H1 (cell line): ENCODE results near the gene OTUD4. TPM values are rescaled to one million over a fixed set of nuclear protein-coding genes. Genes with fewer than 3 reads are reported as not detected.

Experiments used
- polyA plus RNA-seq, 7 experiments: library from polyadenylated mRNA; depleted of rRNA in 3 of 7; stranded (reverse) in 5 of 7; unstranded in 2 of 7; fragments of >200 nt in 5 of 7; fragments of 200-250 nt in 2 of 7; gene quantifications; 1 replicate in 5 of 7; 2 replicates in 1 of 7; 4 replicates in 1 of 7; pipeline versions ENCODE4 v1.2.1 to v1.2.3, GENCODE V29; 2011 to 2013; ENCODE audit warnings: missing spikeins in 2 of 7, mixed read lengths in 2 of 7
- small RNA-seq: library from polyadenylated mRNA; stranded (forward); fragments of <200 nt; extraction: miRNeasy Mini kit (QIAGEN cat#:217004); gene quantifications from one replicate; pipeline ENCODE3, GENCODE V24; 2013; ENCODE audit not compliant: insufficient read depth
- total RNA-seq: library from RNA; stranded (reverse); fragmentation: NEBNext Ultra II Directional; extraction: Animal tissue kit (Norgen Biotek cat#: 25700); gene quantifications from 2 replicates; pipeline ENCODE4 v1.2.1, GENCODE V29; 2021

Gene OTUD4
- total and polyA plus RNA-seq, 2 of the 8 experiments (the other 6 are each of a cell fraction or from before 2014, with no cell fraction given): 17.4 to 57.0 TPM

Small RNAs within 50 kb of the gene (small RNA-seq; reads per million reads assigned to genes)
- not detected for gene RF00019

Other genes starting within 250 kb of the OTUD4 start
- gene ANAPC10, start 82.4 kb downstream of the OTUD4 start, total RNA-seq: 21.6 and 23.3 TPM in 2 replicates
- gene ANAPC10, start 82.4 kb downstream of the OTUD4 start, polyA plus RNA-seq (2011; rRNA removed): 8.8 and 17.6 TPM in 2 replicates
- gene ABCE1, start 82.3 kb downstream of the OTUD4 start, total RNA-seq: 125 and 126 TPM in 2 replicates
- gene ABCE1, start 82.3 kb downstream of the OTUD4 start, polyA plus RNA-seq (2011; rRNA removed): 36.5 and 43.7 TPM in 2 replicates